HEK293 (cell line): ENCODE measurements around the gene MAD2L2.

Experiments
- CTCF ChIA-PET: fragments of 350-600 bp; formaldehyde crosslinking; extraction: SDS; loops from one replicate; lab custom pipeline; 2021; ENCODE audit warnings: antibody characterized with exemption; lab: Yijun Ruan, JAX
- POLR2A ChIA-PET: fragments of 300-600 bp; formaldehyde crosslinking; extraction: SDS; loops from one replicate; lab custom pipeline; 2020; ENCODE audit warnings: antibody characterized with exemption, inconsistent platforms; lab: Yijun Ruan, JAX
- H3K27ac ChIP-seq: fragments of 200-500 bp; sonication (Bioruptor generic); 2 replicates; pipeline ENCODE4 v1.5.1; 2014; ENCODE audit warnings: low read depth, low read length, control low read depth, inconsistent platforms; ENCODE audit errors: extremely low read depth
- H3K36me3 ChIP-seq, 2 experiments: fragments of 200-500 bp in 1 of 2; sonication (Bioruptor generic) in 1 of 2; 1 replicate in 1 of 2; 2 replicates in 1 of 2; pipeline ENCODE4 v1.5.1; 2014 to 2017; ENCODE audit warnings: inconsistent platforms in 2 of 2, low read length in 2 of 2; ENCODE audit not compliant: control insufficient read depth in 2 of 2, insufficient read depth in 1 of 2
- H3K4me1 ChIP-seq: fragments of 200-500 bp; sonication (Bioruptor generic); 2 replicates; pipeline ENCODE4 v1.5.1; 2014; ENCODE audit warnings: mild to moderate bottlenecking, low read length, inconsistent platforms; ENCODE audit not compliant: control insufficient read depth, insufficient read depth
- H3K4me3 ChIP-seq: 2 replicates; pipeline ENCODE4 v1.5.1; 2011; ENCODE audit warnings: low read depth, mild to moderate bottlenecking, control low read depth, low read length, moderate library complexity
- H3K9me3 ChIP-seq: fragments of 200-500 bp; sonication (Bioruptor generic); 2 replicates; pipeline ENCODE4 v1.5.1; 2014; ENCODE audit warnings: low read depth, low read length, inconsistent platforms; ENCODE audit not compliant: control insufficient read depth, insufficient read depth
- GLI2 ChIP-seq: fragments of 450-650 bp; formaldehyde crosslinking; IDR thresholded peaks from 2 replicates; pipeline ENCODE4; 2017; ENCODE audit warnings: missing biosample characterization, missing genetic modification characterization, low read depth, borderline replicate concordance
- GLIS2 ChIP-seq: fragments of 450-650 bp; formaldehyde crosslinking; IDR thresholded peaks from 2 replicates; pipeline ENCODE4 v1.5.1; 2016; ENCODE audit warnings: missing biosample characterization, missing genetic modification characterization
- KLF10 ChIP-seq: fragments of 450-650 bp; IDR thresholded peaks from 2 replicates; pipeline ENCODE4 v1.5.1; 2018; ENCODE audit warnings: missing biosample characterization, mild to moderate bottlenecking, missing genetic modification characterization
- SCRT2 ChIP-seq: fragments of 450-650 bp; formaldehyde crosslinking; IDR thresholded peaks from 2 replicates; pipeline ENCODE4 v1.5.1; 2016; ENCODE audit warnings: missing biosample characterization, missing genetic modification characterization
- TCF7L2 ChIP-seq: IDR thresholded peaks from 2 replicates; pipeline ENCODE4 v1.6.1; 2011; ENCODE audit warnings: low read depth, mild to moderate bottlenecking, inconsistent platforms, low read length, moderate library complexity, borderline replicate concordance
- ZBTB17 ChIP-seq: fragments of 450-650 bp; formaldehyde crosslinking; IDR thresholded peaks from 2 replicates; pipeline ENCODE4 v1.5.1; 2016; ENCODE audit warnings: missing biosample characterization, missing genetic modification characterization
- ZBTB48 ChIP-seq: fragments of 450-650 bp; formaldehyde crosslinking; IDR thresholded peaks from 2 replicates; pipeline ENCODE4 v1.5.1; 2016; ENCODE audit warnings: missing biosample characterization, missing genetic modification characterization
- ZFHX2 ChIP-seq: fragments of 450-650 bp; formaldehyde crosslinking; conservative IDR thresholded peaks from 2 replicates; pipeline ENCODE4 v1.5.1; 2016; ENCODE audit warnings: missing biosample characterization, missing genetic modification characterization
- ZFP3 ChIP-seq: fragments of 450-650 bp; formaldehyde crosslinking; IDR thresholded peaks from 2 replicates; pipeline ENCODE4 v1.5.1; 2016; ENCODE audit warnings: low read depth, missing biosample characterization, missing genetic modification characterization
- ZFP69B ChIP-seq: fragments of 450-650 bp; formaldehyde crosslinking; IDR thresholded peaks from 2 replicates; pipeline ENCODE4 v1.5.1; 2016; ENCODE audit warnings: missing biosample characterization, missing genetic modification characterization
- ZNF10 ChIP-seq: fragments of 450-650 bp; formaldehyde crosslinking; IDR thresholded peaks from 2 replicates; pipeline ENCODE4 v1.5.1; 2017; ENCODE audit warnings: missing biosample characterization, missing genetic modification characterization
- ZNF121 ChIP-seq: fragments of 450-650 bp; formaldehyde crosslinking; IDR thresholded peaks from 2 replicates; pipeline ENCODE4 v1.5.1; 2016; ENCODE audit warnings: missing biosample characterization, missing genetic modification characterization
- ZNF175 ChIP-seq: fragments of 450-650 bp; formaldehyde crosslinking; IDR thresholded peaks from 2 replicates; pipeline ENCODE4 v1.5.1; 2016; ENCODE audit warnings: missing biosample characterization, missing genetic modification characterization
- ZNF202 ChIP-seq: fragments of 450-650 bp; formaldehyde crosslinking; IDR thresholded peaks from 2 replicates; pipeline ENCODE4 v1.5.1; 2016; ENCODE audit warnings: missing biosample characterization, missing genetic modification characterization, borderline replicate concordance
- ZNF214 ChIP-seq: fragments of 450-650 bp; formaldehyde crosslinking; IDR thresholded peaks from 2 replicates; pipeline ENCODE4 v1.5.1; 2017; ENCODE audit warnings: missing biosample characterization, mild to moderate bottlenecking, missing genetic modification characterization, borderline replicate concordance
- ZNF23 ChIP-seq: fragments of 450-650 bp; formaldehyde crosslinking; IDR thresholded peaks from 2 replicates; pipeline ENCODE4 v1.5.1; 2016; ENCODE audit warnings: missing biosample characterization, missing genetic modification characterization, borderline replicate concordance
- ZNF274 ChIP-seq, 2 experiments: fragments of 200-500 bp in 1 of 2; fragments of 450-650 bp in 1 of 2; sonication (Bioruptor generic) in 1 of 2; formaldehyde crosslinking in 1 of 2; IDR thresholded peaks; 2 replicates each; pipeline versions ENCODE4 v1.5.1 to v1.6.1; 2014 to 2016; ENCODE audit warnings: borderline replicate concordance in 1 of 2, inconsistent platforms in 1 of 2, low read length in 1 of 2, missing biosample characterization in 1 of 2, missing genetic modification characterization in 1 of 2
- ZNF292 ChIP-seq: fragments of 450-650 bp; formaldehyde crosslinking; IDR thresholded peaks from 2 replicates; pipeline ENCODE4 v1.5.1; 2016; ENCODE audit warnings: low read depth, missing biosample characterization, missing genetic modification characterization, borderline replicate concordance
- ZNF350 ChIP-seq: fragments of 450-650 bp; formaldehyde crosslinking; IDR thresholded peaks from 2 replicates; pipeline ENCODE4 v1.5.0; 2017; ENCODE audit warnings: missing biosample characterization, mild to moderate bottlenecking, missing genetic modification characterization
- ZNF366 ChIP-seq: fragments of 450-650 bp; formaldehyde crosslinking; conservative IDR thresholded peaks from 2 replicates; pipeline ENCODE4 v1.5.1; 2016; ENCODE audit warnings: missing biosample characterization, missing genetic modification characterization
- ZNF544 ChIP-seq: fragments of 450-650 bp; formaldehyde crosslinking; IDR thresholded peaks from 2 replicates; pipeline ENCODE4 v1.5.0; 2017; ENCODE audit warnings: missing biosample characterization, missing genetic modification characterization
- ZNF571 ChIP-seq: fragments of 450-650 bp; formaldehyde crosslinking; IDR thresholded peaks from 2 replicates; pipeline ENCODE4 v1.5.0; 2017; ENCODE audit warnings: missing biosample characterization, missing genetic modification characterization
- ZNF600 ChIP-seq: fragments of 450-650 bp; formaldehyde crosslinking; IDR thresholded peaks from 2 replicates; pipeline ENCODE4 v1.5.1; 2016; ENCODE audit warnings: missing biosample characterization, missing genetic modification characterization
- ZNF747 ChIP-seq: fragments of 450-650 bp; formaldehyde crosslinking; IDR thresholded peaks from 2 replicates; pipeline ENCODE4 v1.5.1; 2016; ENCODE audit warnings: missing biosample characterization, missing genetic modification characterization
- ZNF843 ChIP-seq: fragments of 450-650 bp; formaldehyde crosslinking; IDR thresholded peaks from 2 replicates; pipeline ENCODE4 v1.5.1; 2016; ENCODE audit warnings: missing biosample characterization, missing genetic modification characterization
- ZSCAN23 ChIP-seq: fragments of 450-650 bp; formaldehyde crosslinking; IDR thresholded peaks from 2 replicates; pipeline ENCODE4 v1.5.1; 2016; ENCODE audit warnings: missing biosample characterization, missing genetic modification characterization
- TF ChIP-seq, protein P1 (sequence below): fragments of 450-650 bp; formaldehyde crosslinking; IDR thresholded peaks from 2 replicates; pipeline ENCODE4 v1.5.1; 2016; ENCODE audit warnings: missing biosample characterization, missing genetic modification characterization
- TF ChIP-seq, protein P2 (sequence below): fragments of 450-650 bp; formaldehyde crosslinking; IDR thresholded peaks from 2 replicates; pipeline ENCODE4 v1.5.1; 2016; ENCODE audit warnings: missing biosample characterization, missing genetic modification characterization
- TF ChIP-seq, protein P3 (sequence below): fragments of 450-650 bp; formaldehyde crosslinking; IDR thresholded peaks from 2 replicates; pipeline ENCODE4 v1.5.1; 2016; ENCODE audit warnings: missing biosample characterization, missing genetic modification characterization, low read depth

MAD2L2 gene

DNA sequence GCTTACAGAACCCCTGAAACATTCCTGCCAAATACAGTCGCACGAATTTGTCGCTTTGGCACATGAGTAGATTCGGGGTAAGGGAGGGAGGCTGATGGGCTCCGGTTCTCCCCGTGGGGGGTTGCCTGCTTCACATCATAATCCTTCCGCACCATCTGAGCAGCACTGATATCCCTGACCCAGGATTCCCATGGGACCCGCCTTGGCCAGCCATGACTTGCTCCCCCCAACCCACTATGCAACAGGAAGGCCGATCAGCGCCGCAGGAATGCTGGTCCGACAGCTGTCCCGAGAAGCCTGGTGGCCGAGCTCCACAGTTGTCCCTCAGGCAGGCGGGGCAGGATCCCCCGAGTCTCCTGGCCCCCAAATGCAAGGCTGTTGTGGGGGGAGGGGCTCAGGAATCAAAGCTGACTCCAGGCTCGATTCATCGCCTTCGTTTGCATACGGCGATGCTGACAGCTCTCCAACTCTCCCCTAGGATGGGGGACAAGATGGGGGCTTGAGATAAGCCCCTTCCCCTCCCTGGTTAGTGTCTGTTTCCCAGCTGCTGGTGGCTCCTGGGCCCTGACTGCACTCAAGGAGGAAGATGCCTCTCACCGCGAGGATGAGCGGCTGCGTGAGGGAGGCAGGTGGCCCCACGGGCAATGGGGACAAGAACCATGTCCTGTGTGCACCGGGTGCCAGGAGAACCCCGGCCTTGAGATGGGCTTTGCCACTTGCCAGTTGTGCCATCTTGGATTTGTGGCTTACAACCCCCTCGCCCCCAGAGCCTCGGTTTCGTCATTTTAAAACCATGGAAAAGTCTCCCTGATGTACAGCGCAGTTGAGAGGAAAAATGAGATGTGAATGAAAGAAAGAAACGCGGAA is 19.9 kb upstream of the MAD2L2 start (continued):
- TF ChIP-seq, protein P1, sequence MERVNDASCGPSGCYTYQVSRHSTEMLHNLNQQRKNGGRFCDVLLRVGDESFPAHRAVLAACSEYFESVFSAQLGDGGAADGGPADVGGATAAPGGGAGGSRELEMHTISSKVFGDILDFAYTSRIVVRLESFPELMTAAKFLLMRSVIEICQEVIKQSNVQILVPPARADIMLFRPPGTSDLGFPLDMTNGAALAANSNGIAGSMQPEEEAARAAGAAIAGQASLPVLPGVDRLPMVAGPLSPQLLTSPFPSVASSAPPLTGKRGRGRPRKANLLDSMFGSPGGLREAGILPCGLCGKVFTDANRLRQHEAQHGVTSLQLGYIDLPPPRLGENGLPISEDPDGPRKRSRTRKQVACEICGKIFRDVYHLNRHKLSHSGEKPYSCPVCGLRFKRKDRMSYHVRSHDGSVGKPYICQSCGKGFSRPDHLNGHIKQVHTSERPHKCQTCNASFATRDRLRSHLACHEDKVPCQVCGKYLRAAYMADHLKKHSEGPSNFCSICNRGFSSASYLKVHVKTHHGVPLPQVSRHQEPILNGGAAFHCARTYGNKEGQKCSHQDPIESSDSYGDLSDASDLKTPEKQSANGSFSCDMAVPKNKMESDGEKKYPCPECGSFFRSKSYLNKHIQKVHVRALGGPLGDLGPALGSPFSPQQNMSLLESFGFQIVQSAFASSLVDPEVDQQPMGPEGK (tag by site-specific recombination) = 0 out of 2 replicates have a peak, but pooled peaks have one; percentile 19
- no peak for TF ChIP-seq ZNF366
- no peak for TF ChIP-seq KLF10 (tag by site-specific recombination)
- TF ChIP-seq ZNF747 (tag by site-specific recombination) = no peak
- TF ChIP-seq ZBTB17 (tag by site-specific recombination) = peak; percentile 37; the same call in 1 of the 2 replicates
- TF ChIP-seq ZNF544 (tag by site-specific recombination) = no peak
- TF ChIP-seq ZSCAN23 (tag by site-specific recombination) = no peak
- TF ChIP-seq, protein P2, sequence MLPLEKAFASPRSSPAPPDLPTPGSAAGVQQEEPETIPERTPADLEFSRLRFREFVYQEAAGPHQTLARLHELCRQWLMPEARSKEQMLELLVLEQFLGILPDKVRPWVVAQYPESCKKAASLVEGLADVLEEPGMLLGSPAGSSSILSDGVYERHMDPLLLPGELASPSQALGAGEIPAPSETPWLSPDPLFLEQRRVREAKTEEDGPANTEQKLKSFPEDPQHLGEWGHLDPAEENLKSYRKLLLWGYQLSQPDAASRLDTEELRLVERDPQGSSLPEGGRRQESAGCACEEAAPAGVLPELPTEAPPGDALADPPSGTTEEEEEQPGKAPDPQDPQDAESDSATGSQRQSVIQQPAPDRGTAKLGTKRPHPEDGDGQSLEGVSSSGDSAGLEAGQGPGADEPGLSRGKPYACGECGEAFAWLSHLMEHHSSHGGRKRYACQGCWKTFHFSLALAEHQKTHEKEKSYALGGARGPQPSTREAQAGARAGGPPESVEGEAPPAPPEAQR (tag by site-specific recombination) = no peak
- no peak for TF ChIP-seq ZNF214
- TF ChIP-seq ZNF571 (tag by site-specific recombination) = no peak
- TF ChIP-seq SCRT2 (tag by site-specific recombination) = 0 out of 2 replicates have a peak, but pooled peaks have one; percentile 15
- TF ChIP-seq ZNF202 (tag by site-specific recombination) = no peak
- TF ChIP-seq ZNF23 (tag by site-specific recombination) = no peak
- TF ChIP-seq ZNF10 (tag by site-specific recombination) = no peak
- TF ChIP-seq, all 188 proteins: peak for 4

DNA sequence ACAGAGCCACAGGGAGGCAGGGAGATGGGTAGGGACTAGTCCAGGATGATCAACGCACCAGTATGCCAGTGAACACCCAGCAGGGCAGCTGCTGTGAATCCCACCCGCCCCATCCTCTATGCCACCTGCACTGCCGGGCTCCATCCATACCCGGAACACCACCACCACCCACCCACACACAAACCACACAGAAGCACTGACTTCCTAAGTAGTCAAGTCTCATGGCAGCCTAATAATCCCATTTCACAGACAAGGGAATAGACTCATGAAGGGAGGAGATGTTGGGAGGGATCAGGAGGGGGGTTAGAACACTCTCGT is 16.9 kb upstream of the MAD2L2 start:
- H3K4me1 ChIP-seq = no peaks in the 10 kb centered on the region
- H3K36me3 ChIP-seq = no peaks in the 10 kb centered on the region
- no peak overlapping the region for H3K27ac ChIP-seq
- no peak overlapping the region for H3K4me3 ChIP-seq
- ChIA-PET CTCF (interaction anchor here (1.0 kb wide), 1 partner anchor 9 kb away, joined by 3 read pairs; no protein-coding TSS in a partner anchor), POLR2A (interaction anchor here (0.6 to 1.4 kb wide), 2 partner anchors 9 to 108 kb away, joined by 3 to 4 read pairs; partner anchors contain the start of gene CLCN6)
- H3K9me3 ChIP-seq = no peaks in the 10 kb centered on the region
- TF ChIP-seq ZNF292 (tag by site-specific recombination) (no peak), ZNF175 (tag by site-specific recombination) (no peak), ZBTB48 (tag by site-specific recombination) (no peak), ZNF600 (peak; percentile 32; the same call in 1 of the 2 replicates), ZFP3 (tag by site-specific recombination) (no peak), ZFHX2 (tag by site-specific recombination) (peak; percentile 49), ZNF843 (tag by site-specific recombination) (no peak), ZNF544 (tag by site-specific recombination) (no peak), ZNF121 (tag by site-specific recombination) (no peak), GLI2 (tag by site-specific recombination) (no peak), ZNF274 (IDR thresholded peaks at IDR 0.05; ENCODE audit: low read length) (no peak), ZNF274 (tag by site-specific recombination; IDR thresholded peaks at IDR 0.05; ENCODE audit: borderline replicate concordance) (no peak), GLIS2 (no peak), ZFP69B (no peak), TCF7L2 (no peak), ZNF350 (tag by site-specific recombination) (no peak)
- TF ChIP-seq, protein P3, sequence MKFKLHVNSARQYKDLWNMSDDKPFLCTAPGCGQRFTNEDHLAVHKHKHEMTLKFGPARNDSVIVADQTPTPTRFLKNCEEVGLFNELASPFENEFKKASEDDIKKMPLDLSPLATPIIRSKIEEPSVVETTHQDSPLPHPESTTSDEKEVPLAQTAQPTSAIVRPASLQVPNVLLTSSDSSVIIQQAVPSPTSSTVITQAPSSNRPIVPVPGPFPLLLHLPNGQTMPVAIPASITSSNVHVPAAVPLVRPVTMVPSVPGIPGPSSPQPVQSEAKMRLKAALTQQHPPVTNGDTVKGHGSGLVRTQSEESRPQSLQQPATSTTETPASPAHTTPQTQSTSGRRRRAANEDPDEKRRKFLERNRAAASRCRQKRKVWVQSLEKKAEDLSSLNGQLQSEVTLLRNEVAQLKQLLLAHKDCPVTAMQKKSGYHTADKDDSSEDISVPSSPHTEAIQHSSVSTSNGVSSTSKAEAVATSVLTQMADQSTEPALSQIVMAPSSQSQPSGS (tag by site-specific recombination) = no peak
